GM08714 (cell line): ENCODE results near the gene C14orf93.
"Not testable (repeated sequence)": the region's sequence is repeated elsewhere in the genome, so short reads cannot be mapped to it uniquely, and the experiment has no call there.

Experiments
- H3K4me3 ChIP-seq: fragments of 200-500 bp; sonication (Bioruptor generic); 2 replicates; pipeline ENCODE4 v1.5.1; 2014; ENCODE audit warnings: mild to moderate bottlenecking, low read length, inconsistent platforms
- ZNF274 ChIP-seq: IDR thresholded peaks from 2 replicates; pipeline ENCODE4 v1.6.1; 2012; ENCODE audit warnings: mild to moderate bottlenecking, low read depth, low read length

Gene C14orf93

DNA sequence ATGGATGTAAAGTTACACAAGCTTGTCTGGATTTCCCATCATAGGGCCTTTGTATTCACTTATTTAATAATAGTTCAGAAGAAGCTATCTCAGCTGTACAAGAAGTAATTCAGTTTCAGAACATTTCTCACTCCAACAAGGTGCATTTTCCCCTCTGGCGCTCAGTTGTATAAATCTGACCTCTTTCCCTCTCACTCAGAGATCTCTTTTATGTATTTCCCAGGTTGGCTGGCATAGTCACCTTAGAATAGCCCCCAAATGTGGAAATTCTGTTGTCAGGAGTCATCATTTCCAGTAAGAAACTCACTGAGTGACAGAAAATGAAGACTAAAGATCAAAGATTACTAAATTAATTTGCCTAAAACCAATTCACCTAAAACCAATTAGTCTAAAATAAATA is 38.8 kb downstream of the C14orf93 start:
- no peak for TF ChIP-seq ZNF274
- H3K4me3 ChIP-seq, result no peak overlapping the region

DNA sequence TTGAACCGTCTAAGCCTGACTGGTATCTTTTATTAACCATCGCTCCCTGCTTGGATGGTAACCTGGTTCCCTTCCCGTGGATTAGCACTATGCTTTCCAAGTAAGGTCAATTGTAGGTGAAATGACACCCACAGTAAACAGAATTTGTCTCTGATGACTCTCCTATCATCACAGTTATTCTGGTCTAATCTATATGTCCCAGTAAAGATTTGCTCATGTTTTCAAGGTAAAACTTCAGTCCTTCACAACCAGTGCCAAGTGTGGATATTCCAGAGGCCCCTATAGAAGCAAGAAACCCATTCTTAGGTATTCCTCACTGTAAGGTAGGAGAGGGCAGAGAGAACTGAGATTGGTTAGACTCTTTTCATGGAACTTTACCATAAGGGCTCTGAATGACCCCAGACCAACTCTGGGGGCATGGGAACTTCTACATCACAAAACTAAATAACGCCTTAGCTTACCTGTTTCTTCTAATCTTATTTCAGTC is 43.1 kb downstream of the C14orf93 start:
- no peak overlapping the region for H3K4me3 ChIP-seq
- TF ChIP-seq ZNF274, result no peak

DNA sequence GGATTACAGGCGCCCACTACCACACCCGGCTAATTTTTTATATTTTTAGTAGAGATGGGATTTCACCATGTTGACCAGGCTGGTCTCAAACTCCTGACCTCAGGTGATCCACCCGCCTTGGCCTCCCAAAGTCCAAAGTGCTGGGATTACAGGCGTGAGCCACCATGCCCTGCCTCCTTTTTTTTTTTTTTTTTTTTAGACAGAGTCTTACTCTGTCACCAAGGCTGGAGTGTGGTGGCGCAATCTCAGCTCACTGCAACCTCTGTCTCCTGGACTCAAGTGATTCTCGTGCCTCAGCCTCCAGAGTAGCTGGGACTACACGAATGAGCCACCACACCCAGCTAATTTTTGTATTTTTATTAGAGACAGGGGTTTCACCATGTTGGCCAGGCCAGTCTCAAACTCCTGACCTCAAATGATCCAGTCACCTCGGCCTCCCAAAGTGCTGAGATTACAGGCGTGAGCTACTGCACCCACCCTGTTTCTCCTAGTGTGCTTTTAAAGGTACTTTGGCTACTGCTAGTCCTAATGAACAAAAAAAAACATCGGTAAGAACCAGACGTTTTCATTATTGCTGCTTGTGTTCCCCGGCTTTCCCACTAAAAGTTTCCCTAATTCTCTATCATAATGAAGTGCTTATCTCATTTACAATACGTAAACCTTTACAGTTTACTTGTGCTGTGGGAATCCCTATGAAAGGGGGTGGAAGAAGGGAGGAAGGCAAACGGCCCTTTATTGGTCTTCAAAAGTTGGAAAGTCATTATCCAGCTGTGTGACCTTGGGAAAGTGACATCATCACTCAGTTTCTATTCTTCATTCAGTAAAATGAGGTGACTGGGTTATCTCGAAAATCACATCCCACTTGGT is 43.8 kb downstream of the C14orf93 start:
- H3K4me3 ChIP-seq, result not testable (repeated sequence)

DNA sequence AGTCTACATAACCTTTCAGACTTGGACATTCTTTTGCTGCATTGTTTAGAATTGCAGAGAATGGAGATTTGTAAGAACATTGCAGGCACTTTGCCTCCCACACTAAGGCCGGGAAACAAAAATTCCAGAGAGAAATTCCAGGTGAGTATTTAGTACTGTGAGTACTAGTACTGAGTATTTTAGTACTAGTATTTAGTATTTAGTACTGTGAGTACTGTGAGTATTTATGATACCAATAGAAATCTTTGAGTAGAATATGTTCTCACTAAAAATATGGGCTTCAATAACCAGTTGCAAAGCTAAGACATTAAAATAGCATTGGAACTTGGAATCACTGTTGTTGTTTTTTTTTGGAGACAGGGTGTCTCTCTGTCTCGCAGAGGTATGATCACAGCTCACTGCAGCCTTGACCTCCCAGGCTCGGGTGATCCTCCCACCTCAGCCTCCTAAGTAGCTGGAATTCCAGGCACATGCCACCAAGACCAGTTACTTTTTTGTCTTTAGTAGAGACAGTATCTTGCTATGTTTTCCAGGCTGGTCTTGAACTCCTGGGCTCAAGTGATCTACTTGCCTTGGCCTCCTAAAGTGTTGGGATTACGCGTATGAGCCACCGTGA is 47.8 kb downstream of the C14orf93 start:
- no peak for TF ChIP-seq ZNF274
- no peak overlapping the region for H3K4me3 ChIP-seq

DNA sequence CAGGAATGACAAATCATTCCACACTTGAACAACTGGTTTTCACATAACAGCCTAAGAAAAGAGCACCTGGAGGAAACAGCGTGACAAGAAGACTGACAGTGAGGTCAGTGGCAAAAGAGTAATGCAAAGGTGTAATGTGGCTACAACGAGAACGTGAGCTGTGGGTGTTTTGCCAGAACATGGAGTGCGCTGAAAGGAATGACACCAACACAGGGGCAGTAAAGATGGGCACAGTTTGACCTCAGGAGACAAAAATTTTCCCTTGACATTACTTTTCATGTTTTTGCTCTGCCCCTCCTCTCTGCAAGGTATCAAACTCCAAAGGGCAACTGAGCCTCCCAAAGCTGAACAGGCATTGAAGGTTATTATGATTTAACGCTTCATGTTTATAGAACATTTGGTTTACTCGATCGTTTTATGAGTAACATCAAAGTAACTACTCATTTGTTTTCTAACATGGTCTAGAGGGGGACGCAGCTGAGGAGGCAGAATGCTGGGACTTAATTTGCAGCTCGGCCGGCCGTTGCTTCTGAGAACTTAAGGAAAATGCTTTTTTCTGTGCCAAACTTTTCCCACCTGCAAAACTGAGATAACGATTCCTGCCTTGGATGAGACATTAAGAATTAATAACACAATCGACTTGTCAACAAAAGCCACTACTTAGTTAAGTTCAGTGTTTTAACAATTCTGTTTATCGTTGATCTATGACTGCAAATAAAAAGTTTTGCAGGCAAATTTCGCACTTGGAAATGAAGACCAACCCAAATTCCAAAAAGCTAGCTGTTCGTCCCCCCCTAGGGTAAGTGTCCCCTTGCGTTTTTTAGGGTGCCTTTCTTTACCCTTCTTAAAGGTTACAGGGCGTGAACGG is 54.0 kb downstream of the C14orf93 start:
- H3K4me3 ChIP-seq, result peak overlapping the region; percentile 82
- no peak for TF ChIP-seq ZNF274

DNA sequence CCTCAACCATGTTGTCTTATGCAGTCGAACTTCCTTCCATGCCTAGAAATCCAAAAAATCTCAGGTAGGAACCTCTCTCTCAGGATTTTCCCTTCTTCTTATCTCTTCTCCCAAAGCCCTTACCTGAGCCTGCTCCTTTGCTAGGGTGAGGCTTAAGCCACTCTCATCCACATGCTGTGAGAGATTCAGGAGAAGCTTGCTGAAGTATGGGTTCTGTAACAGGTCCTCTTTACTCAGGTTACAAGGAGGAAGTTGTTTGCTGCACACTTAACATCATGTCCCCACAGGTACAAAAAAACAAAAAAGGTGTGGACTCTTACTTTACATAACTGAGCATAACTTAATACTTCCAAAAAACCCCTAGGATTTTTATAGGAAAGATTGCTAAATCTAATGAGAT is 57.5 kb downstream of the C14orf93 start:
- H3K4me3 ChIP-seq, result no peak overlapping the region
- no peak for TF ChIP-seq ZNF274

DNA sequence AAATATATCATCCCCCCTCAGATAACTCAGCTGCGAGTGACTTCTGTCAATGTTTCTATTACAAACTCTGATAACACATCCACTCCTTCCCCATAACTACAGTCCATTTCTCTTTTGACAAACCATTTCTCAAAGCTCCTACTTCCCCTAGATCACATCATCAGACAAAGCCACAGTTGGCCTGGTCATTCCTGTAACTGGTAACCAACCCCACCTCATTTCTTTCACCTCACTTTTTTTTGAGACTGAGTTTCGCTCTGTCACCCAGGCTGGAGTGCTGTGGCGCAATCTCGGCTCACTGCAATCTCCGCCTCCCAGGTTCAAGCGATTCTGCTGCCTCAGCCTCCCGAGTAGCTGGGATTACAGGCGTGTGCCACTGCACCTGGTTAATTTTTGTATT is 58.1 kb downstream of the C14orf93 start:
- H3K4me3 ChIP-seq, result not testable (repeated sequence)

DNA sequence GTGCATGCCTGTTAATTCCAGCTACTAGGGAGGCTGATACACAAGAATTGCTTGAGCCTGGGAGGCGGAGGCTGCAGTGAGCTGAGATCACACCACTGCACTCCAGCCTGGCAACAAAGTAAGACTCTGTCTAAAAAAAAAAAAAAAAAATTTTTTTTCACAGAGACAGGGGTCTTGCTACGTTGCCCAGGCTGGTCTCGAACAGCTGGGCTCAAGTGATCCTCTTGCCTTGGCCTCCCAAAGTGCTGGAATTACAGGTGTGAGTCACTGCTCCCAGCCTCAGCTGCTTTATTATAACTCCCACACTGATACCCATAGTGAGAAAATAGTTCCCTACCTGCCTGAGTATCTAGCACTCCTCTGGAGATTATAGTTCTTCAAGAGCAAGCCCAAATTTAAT is 64.3 kb downstream of the C14orf93 start:
- no peak for TF ChIP-seq ZNF274
- no peak overlapping the region for H3K4me3 ChIP-seq

DNA sequence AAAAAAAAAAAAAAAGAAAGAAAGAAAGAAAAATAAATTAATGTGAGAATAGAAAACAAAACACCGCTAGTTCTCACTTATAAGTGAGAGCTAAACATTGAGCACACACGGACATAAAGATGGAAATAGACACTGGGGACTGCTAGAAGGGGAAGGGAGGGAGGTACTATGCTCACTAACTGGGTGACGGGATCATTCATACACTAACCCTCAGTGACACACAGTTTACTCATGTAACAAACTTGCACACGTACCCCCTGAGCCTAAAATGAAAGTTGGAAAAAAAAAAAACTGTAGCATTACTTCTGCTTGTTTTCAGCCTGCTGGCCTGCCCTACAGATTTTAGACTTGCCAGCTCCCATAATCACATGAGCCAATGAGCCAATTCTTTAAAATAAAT is 70.3 kb downstream of the C14orf93 start:
- TF ChIP-seq ZNF274, result no peak
- H3K4me3 ChIP-seq, result no peak overlapping the region
